Measurements from ENCODE around the gene NRP2.

GRCh38 chr2:205787761-205788160 lies 105.5 kb downstream of the NRP2 start:
- no peak for TF ChIP-seq POLR2AphosphoS5 (IDR thresholded peaks at IDR 0.05)
- TF ChIP-seq POLR2A (IDR thresholded peaks at IDR 0.05) = no peak
- TF ChIP-seq EP300 (IDR thresholded peaks at IDR 0.05; ENCODE audit: low read depth) = no peak

All from transverse colon (tissue), 3 donors.